ENCODE measurements around the gene FAM120C. TPM values are rescaled to one million over a fixed set of nuclear protein-coding genes. Genes with fewer than 3 reads are reported as not detected.

The FAM120C gene
- total and polyA plus RNA-seq, 2 experiments from 2014 or later = 9.3 to 9.8 TPM

DNA sequence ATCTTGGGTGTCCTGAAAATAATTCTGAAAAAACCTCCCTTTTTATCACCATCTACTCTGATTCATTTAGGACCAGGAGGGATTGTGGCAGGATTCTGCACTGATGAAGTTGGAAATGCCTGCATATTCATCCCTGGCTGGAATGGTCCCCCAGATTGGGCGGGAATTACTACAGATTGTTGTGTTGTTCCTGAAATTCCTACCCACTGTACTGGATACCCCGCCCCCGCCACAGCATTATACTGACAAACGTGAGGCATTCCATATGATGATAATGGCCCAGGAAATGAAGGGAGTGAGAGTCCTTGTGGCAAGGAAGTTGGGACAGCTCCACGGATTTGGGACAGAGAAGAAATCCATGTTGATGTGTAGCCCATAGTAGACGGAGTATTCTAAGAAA is 15.2 kb upstream of the FAM120C start (continued):
- TF ChIP-seq, protein P1, sequence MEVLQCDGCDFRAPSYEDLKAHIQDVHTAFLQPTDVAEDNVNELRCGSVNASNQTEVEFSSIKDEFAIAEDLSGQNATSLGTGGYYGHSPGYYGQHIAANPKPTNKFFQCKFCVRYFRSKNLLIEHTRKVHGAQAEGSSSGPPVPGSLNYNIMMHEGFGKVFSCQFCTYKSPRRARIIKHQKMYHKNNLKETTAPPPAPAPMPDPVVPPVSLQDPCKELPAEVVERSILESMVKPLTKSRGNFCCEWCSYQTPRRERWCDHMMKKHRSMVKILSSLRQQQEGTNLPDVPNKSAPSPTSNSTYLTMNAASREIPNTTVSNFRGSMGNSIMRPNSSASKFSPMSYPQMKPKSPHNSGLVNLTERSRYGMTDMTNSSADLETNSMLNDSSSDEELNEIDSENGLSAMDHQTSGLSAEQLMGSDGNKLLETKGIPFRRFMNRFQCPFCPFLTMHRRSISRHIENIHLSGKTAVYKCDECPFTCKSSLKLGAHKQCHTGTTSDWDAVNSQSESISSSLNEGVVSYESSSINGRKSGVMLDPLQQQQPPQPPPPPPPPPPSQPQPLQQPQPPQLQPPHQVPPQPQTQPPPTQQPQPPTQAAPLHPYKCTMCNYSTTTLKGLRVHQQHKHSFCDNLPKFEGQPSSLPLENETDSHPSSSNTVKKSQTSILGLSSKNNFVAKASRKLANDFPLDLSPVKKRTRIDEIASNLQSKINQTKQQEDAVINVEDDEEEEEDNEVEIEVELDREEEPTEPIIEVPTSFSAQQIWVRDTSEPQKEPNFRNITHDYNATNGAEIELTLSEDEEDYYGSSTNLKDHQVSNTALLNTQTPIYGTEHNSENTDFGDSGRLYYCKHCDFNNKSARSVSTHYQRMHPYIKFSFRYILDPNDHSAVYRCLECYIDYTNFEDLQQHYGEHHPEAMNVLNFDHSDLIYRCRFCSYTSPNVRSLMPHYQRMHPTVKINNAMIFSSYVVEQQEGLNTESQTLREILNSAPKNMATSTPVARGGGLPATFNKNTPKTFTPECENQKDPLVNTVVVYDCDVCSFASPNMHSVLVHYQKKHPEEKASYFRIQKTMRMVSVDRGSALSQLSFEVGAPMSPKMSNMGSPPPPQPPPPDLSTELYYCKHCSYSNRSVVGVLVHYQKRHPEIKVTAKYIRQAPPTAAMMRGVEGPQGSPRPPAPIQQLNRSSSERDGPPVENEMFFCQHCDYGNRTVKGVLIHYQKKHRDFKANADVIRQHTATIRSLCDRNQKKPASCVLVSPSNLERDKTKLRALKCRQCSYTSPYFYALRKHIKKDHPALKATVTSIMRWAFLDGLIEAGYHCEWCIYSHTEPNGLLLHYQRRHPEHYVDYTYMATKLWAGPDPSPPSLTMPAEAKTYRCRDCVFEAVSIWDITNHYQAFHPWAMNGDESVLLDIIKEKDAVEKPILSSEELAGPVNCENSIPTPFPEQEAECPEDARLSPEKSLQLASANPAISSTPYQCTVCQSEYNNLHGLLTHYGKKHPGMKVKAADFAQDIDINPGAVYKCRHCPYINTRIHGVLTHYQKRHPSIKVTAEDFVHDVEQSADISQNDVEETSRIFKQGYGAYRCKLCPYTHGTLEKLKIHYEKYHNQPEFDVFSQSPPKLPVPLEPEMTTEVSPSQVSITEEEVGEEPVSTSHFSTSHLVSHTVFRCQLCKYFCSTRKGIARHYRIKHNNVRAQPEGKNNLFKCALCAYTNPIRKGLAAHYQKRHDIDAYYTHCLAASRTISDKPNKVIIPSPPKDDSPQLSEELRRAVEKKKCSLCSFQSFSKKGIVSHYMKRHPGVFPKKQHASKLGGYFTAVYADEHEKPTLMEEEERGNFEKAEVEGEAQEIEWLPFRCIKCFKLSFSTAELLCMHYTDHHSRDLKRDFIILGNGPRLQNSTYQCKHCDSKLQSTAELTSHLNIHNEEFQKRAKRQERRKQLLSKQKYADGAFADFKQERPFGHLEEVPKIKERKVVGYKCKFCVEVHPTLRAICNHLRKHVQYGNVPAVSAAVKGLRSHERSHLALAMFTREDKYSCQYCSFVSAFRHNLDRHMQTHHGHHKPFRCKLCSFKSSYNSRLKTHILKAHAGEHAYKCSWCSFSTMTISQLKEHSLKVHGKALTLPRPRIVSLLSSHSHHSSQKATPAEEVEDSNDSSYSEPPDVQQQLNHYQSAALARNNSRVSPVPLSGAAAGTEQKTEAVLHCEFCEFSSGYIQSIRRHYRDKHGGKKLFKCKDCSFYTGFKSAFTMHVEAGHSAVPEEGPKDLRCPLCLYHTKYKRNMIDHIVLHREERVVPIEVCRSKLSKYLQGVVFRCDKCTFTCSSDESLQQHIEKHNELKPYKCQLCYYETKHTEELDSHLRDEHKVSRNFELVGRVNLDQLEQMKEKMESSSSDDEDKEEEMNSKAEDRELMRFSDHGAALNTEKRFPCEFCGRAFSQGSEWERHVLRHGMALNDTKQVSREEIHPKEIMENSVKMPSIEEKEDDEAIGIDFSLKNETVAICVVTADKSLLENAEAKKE (CRISPR knock-in tag; IDR thresholded peaks at IDR 0.05) = no peak
- TF ChIP-seq, protein P2, sequence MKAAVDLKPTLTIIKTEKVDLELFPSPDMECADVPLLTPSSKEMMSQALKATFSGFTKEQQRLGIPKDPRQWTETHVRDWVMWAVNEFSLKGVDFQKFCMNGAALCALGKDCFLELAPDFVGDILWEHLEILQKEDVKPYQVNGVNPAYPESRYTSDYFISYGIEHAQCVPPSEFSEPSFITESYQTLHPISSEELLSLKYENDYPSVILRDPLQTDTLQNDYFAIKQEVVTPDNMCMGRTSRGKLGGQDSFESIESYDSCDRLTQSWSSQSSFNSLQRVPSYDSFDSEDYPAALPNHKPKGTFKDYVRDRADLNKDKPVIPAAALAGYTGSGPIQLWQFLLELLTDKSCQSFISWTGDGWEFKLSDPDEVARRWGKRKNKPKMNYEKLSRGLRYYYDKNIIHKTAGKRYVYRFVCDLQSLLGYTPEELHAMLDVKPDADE (IDR thresholded peaks at IDR 0.05) = no peak
- TF ChIP-seq ZNF114 (CRISPR knock-in tag; IDR thresholded peaks at IDR 0.05) = no peak
- no peak for TF ChIP-seq ZNF331 (CRISPR knock-in tag; IDR thresholded peaks at IDR 0.05; ENCODE audit: low read depth)
- TF ChIP-seq, protein P3, sequence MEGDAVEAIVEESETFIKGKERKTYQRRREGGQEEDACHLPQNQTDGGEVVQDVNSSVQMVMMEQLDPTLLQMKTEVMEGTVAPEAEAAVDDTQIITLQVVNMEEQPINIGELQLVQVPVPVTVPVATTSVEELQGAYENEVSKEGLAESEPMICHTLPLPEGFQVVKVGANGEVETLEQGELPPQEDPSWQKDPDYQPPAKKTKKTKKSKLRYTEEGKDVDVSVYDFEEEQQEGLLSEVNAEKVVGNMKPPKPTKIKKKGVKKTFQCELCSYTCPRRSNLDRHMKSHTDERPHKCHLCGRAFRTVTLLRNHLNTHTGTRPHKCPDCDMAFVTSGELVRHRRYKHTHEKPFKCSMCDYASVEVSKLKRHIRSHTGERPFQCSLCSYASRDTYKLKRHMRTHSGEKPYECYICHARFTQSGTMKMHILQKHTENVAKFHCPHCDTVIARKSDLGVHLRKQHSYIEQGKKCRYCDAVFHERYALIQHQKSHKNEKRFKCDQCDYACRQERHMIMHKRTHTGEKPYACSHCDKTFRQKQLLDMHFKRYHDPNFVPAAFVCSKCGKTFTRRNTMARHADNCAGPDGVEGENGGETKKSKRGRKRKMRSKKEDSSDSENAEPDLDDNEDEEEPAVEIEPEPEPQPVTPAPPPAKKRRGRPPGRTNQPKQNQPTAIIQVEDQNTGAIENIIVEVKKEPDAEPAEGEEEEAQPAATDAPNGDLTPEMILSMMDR (conservative IDR thresholded peaks at IDR 0.05; ENCODE audit: low read depth in 2 of 2) = no peak
- TF ChIP-seq JUNB (IDR thresholded peaks at IDR 0.05; ENCODE audit: unreplicated experiment) = no peak
- no peak for TF ChIP-seq POLR2AphosphoS5 (IDR thresholded peaks at IDR 0.05; ENCODE audit: low read depth)
- no peak for TF ChIP-seq NANOG (IDR thresholded peaks at IDR 0.05; ENCODE audit: borderline replicate concordance)
- no peak for TF ChIP-seq STAT1 (IDR thresholded peaks at IDR 0.05; ENCODE audit: unreplicated experiment)
